Heart left ventricle (tissue), 13 donors: Measurements from ENCODE around the gene FOXK1.

Experiments used
- POLR2A ChIP-seq, 2 donors: fragments of 450-650 bp; IDR thresholded peaks; one replicate each; pipeline ENCODE4 v1.6.1; 2017; ENCODE audit warnings: antibody characterized with exemption in 2 of 2, mild to moderate bottlenecking in 2 of 2, moderate library complexity in 2 of 2
- TF ChIP-seq, protein P1 (sequence below), 12 donors: fragments of 200-600 bp; sonication (generic) in 4 of 12; IDR thresholded peaks; one replicate each; pipeline versions ENCODE4 v1.5.0 to v1.8.0; 2018 to 2022; ENCODE audit warnings: antibody characterized with exemption in 12 of 12, mild to moderate bottlenecking in 5 of 12
- donor health status: ischemic (EF 13 %, LVEDD 7.1; RV severe dilation, severe dysfunction).
- donor health status: DM: no; HTN: yes; CAD: no.
- donor health status: DM: no; HTN: no; CAD: no.
- donor health status: ischemic (EF 25% LVEDD 6.9; RV normal size, moderate dysfunction).
- donor health status: ischemic (EF 25% LVEDD 5.7; RV mildly dilated, moderate dysfunction).
- donor health status: ischemic (EF 35%, LVEDD 5.7; RV mildly dilated, moderate dysfunction).
- donor health status: nonischemic (EF 11% LVEDD 7.7; RV severe dilation, severe dysfunction).
- donor health status: DM: yes; HTN: yes; CAD: no.
- donor health status: PGD.
- donor health status: ischemic (EF 29% LVEDD 5.4; RV normal size, mild dysfunction).
- donor health status: nonischemic (EF 23%, LVEDD 6.1; RV moderate dilation, normal function).

- TF ChIP-seq, protein P1, sequence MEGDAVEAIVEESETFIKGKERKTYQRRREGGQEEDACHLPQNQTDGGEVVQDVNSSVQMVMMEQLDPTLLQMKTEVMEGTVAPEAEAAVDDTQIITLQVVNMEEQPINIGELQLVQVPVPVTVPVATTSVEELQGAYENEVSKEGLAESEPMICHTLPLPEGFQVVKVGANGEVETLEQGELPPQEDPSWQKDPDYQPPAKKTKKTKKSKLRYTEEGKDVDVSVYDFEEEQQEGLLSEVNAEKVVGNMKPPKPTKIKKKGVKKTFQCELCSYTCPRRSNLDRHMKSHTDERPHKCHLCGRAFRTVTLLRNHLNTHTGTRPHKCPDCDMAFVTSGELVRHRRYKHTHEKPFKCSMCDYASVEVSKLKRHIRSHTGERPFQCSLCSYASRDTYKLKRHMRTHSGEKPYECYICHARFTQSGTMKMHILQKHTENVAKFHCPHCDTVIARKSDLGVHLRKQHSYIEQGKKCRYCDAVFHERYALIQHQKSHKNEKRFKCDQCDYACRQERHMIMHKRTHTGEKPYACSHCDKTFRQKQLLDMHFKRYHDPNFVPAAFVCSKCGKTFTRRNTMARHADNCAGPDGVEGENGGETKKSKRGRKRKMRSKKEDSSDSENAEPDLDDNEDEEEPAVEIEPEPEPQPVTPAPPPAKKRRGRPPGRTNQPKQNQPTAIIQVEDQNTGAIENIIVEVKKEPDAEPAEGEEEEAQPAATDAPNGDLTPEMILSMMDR (IDR thresholded peaks at IDR 0.05), result no peak
- TF ChIP-seq POLR2A (IDR thresholded peaks at IDR 0.05), result no peak
Observed at GRCh38 chr7:4817178-4817901, 135.2 kb downstream of the FOXK1 start.
